ENCODE data around the gene ACIN1. TPM values are rescaled to one million over a fixed set of nuclear protein-coding genes. Genes with fewer than 3 reads are reported as not detected.

ACIN1 gene
- total and polyA plus RNA-seq, 2 donors (not counting 1 experiment from before 2014, with no cell fraction given) = 75.1 to 94.0 TPM

- no peak for TF ChIP-seq EZH2 (IDR thresholded peaks at IDR 0.05; ENCODE audit: low read length, missing control alignments)
- no peak for TF ChIP-seq CTCF (conservative IDR thresholded peaks at IDR 0.05 in 1 of 2, IDR thresholded peaks at IDR 0.05 in 1 of 2; ENCODE audit: low read depth in 1 of 2, low read length in 2 of 2)
- no peak overlapping the region for H2AFZ ChIP-seq (ENCODE audit: low read length)
- no peak overlapping the region for H3K9ac ChIP-seq (ENCODE audit: insufficient read depth, low read length)
- H3K4me1 ChIP-seq (ENCODE audit: control insufficient read depth, extremely low read depth, insufficient read depth, low read length) = no peaks in the 10 kb centered on the region
- H3K36me3 ChIP-seq (ENCODE audit: control insufficient read depth, insufficient read depth, low read length) = peaks cover 17% of the 10 kb centered on the region
- no peak overlapping the region for H3K27ac ChIP-seq (ENCODE audit: insufficient read depth, low read length)
- H4K20me1 ChIP-seq (ENCODE audit: control insufficient read depth, extremely low read depth, insufficient read depth, low read length) = peaks cover 1% of the 10 kb centered on the region
- H3K27me3 ChIP-seq (ENCODE audit: control insufficient read depth, insufficient read depth, low read length) = no peaks in the 10 kb centered on the region
- peaks cover 58% of the 10 kb centered on the region for H3K79me2 ChIP-seq (ENCODE audit: control insufficient read depth, insufficient read depth, low read length)
- H3K4me3 ChIP-seq (replicated peaks in 1 of 4; ENCODE audit: control extremely low read depth in 1 of 4, insufficient read depth in 1 of 4, low read depth in 3 of 4, low read length in 4 of 4) = no peak overlapping the region
- no peak overlapping the region for H3K4me2 ChIP-seq (ENCODE audit: extremely low read depth, insufficient read depth, low read length)
- DNase-seq (ENCODE audit: low read depth in 2 of 2) = no peak
- no peaks in the 10 kb centered on the region for H3K9me3 ChIP-seq (ENCODE audit: control insufficient read depth, insufficient read depth, low read depth, low read length)
Observed at GRCh38 chr14:23091294-23092225, 3.4 kb downstream of the ACIN1 start.

GRCh38 chr14:23090254-23090636 lies 4.7 kb downstream of the ACIN1 start:
- Histone ChIP-seq H3K27me3 (ENCODE audit: control insufficient read depth, insufficient read depth, low read length) (no peaks in the 10 kb centered on the region), H3K9me3 (ENCODE audit: control insufficient read depth, insufficient read depth, low read depth, low read length) (no peaks in the 10 kb centered on the region), H4K20me1 (ENCODE audit: control insufficient read depth, extremely low read depth, insufficient read depth, low read length) (peaks cover 1% of the 10 kb centered on the region), H3K79me2 (ENCODE audit: control insufficient read depth, insufficient read depth, low read length) (peaks cover 56% of the 10 kb centered on the region), H3K4me2 (ENCODE audit: extremely low read depth, insufficient read depth, low read length) (no peak overlapping the region), H3K4me1 (ENCODE audit: control insufficient read depth, extremely low read depth, insufficient read depth, low read length) (no peaks in the 10 kb centered on the region), H3K9ac (ENCODE audit: insufficient read depth, low read length) (no peak overlapping the region), H3K36me3 (ENCODE audit: control insufficient read depth, insufficient read depth, low read length) (peaks cover 18% of the 10 kb centered on the region), H3K4me3 (replicated peaks in 1 of 4; ENCODE audit: control extremely low read depth in 1 of 4, insufficient read depth in 1 of 4, low read depth in 3 of 4, low read length in 4 of 4) (no peak overlapping the region), H3K27ac (ENCODE audit: insufficient read depth, low read length) (no peak overlapping the region), H2AFZ (ENCODE audit: low read length) (no peak overlapping the region)
- TF ChIP-seq CTCF (conservative IDR thresholded peaks at IDR 0.05 in 1 of 2, IDR thresholded peaks at IDR 0.05 in 1 of 2; ENCODE audit: low read depth in 1 of 2, low read length in 2 of 2) (no peak), EZH2 (IDR thresholded peaks at IDR 0.05; ENCODE audit: low read length, missing control alignments) (no peak)
- no peak for DNase-seq (ENCODE audit: low read depth in 2 of 2)

- Histone ChIP-seq H3K9me3 (ENCODE audit: control insufficient read depth, insufficient read depth, low read depth, low read length) (no peaks in the 10 kb centered on the region), H3K27me3 (ENCODE audit: control insufficient read depth, insufficient read depth, low read length) (no peaks in the 10 kb centered on the region), H3K36me3 (ENCODE audit: control insufficient read depth, insufficient read depth, low read length) (peaks cover 18% of the 10 kb centered on the region), H3K4me1 (ENCODE audit: control insufficient read depth, extremely low read depth, insufficient read depth, low read length) (no peaks in the 10 kb centered on the region), H3K4me3 (replicated peaks in 1 of 4; ENCODE audit: control extremely low read depth in 1 of 4, insufficient read depth in 1 of 4, low read depth in 3 of 4, low read length in 4 of 4) (no peak overlapping the region), H3K79me2 (ENCODE audit: control insufficient read depth, insufficient read depth, low read length) (peaks cover 56% of the 10 kb centered on the region), H3K4me2 (ENCODE audit: extremely low read depth, insufficient read depth, low read length) (no peak overlapping the region), H4K20me1 (ENCODE audit: control insufficient read depth, extremely low read depth, insufficient read depth, low read length) (peaks cover 1% of the 10 kb centered on the region), H3K27ac (ENCODE audit: insufficient read depth, low read length) (no peak overlapping the region), H3K9ac (ENCODE audit: insufficient read depth, low read length) (no peak overlapping the region), H2AFZ (ENCODE audit: low read length) (no peak overlapping the region)
- DNase-seq (ENCODE audit: low read depth in 2 of 2) = no peak
- no peak for TF ChIP-seq CTCF (conservative IDR thresholded peaks at IDR 0.05 in 1 of 2, IDR thresholded peaks at IDR 0.05 in 1 of 2; ENCODE audit: low read depth in 1 of 2, low read length in 2 of 2)
Observed at GRCh38 chr14:23089498-23090253, 5.3 kb downstream of the ACIN1 start.

Data from fibroblast of lung (primary cell).